Smooth muscle cell (in vitro differentiated cells): ENCODE measurements around the gene SEMA5B. TPM values are rescaled to one million over a fixed set of nuclear protein-coding genes. Genes with fewer than 3 reads are reported as not detected.

Experiments used
- DNase-seq: peaks from one replicate; lab custom pipeline; 2025; ENCODE audit not compliant: unreplicated experiment; lab: John Stamatoyannopoulos, UW
- H2AFZ ChIP-seq: fragments of 200-600 bp; sonication (generic); 2 replicates; pipeline ENCODE4 v1.6.0; 2016; ENCODE audit warnings: antibody characterized with exemption, low read depth, mild to moderate bottlenecking
- H3F3A ChIP-seq: fragments of 200-600 bp; sonication (generic); 2 replicates; pipeline ENCODE4 v1.6.0; 2017; ENCODE audit warnings: antibody characterized with exemption, low read depth
- H3K27ac ChIP-seq: fragments of 200-600 bp; sonication (generic); 2 replicates; pipeline ENCODE4 v1.5.1; 2016; ENCODE audit warnings: low read depth, mild to moderate bottlenecking
- H3K27me3 ChIP-seq: fragments of 200-600 bp; sonication (generic); 2 replicates; pipeline ENCODE4 v1.6.1; 2016; ENCODE audit warnings: low read depth, mild to moderate bottlenecking
- H3K36me3 ChIP-seq: fragments of 200-600 bp; sonication (generic); 2 replicates; pipeline ENCODE4 v1.5.1; 2016; ENCODE audit warnings: low read depth
- H3K4me1 ChIP-seq: fragments of 200-600 bp; sonication (generic); 2 replicates; pipeline ENCODE4 v1.5.1; 2016; ENCODE audit warnings: low read depth
- H3K4me2 ChIP-seq: fragments of 200-600 bp; sonication (generic); 2 replicates; pipeline ENCODE4 v1.6.0; 2016; ENCODE audit warnings: mild to moderate bottlenecking
- H3K4me3 ChIP-seq: fragments of 200-600 bp; sonication (generic); 2 replicates; pipeline ENCODE4 v1.5.1; 2016; ENCODE audit warnings: mild to moderate bottlenecking
- H3K79me2 ChIP-seq: fragments of 200-600 bp; sonication (generic); 2 replicates; pipeline ENCODE4 v1.6.0; 2016; ENCODE audit warnings: low read depth, mild to moderate bottlenecking
- H3K9ac ChIP-seq: fragments of 200-600 bp; sonication (generic); 2 replicates; pipeline ENCODE4 v1.6.0; 2016; ENCODE audit warnings: low read depth
- H3K9me3 ChIP-seq: fragments of 200-600 bp; sonication (generic); replicated peaks from 2 replicates; pipeline ENCODE4 v1.5.1; 2016; ENCODE audit warnings: low read depth
- H4K20me1 ChIP-seq: fragments of 200-600 bp; sonication (generic); 2 replicates; pipeline ENCODE4 v1.6.0; 2016; ENCODE audit warnings: low read depth
- CTCF ChIP-seq: fragments of 200-600 bp; sonication (generic); IDR thresholded peaks from 2 replicates; pipeline ENCODE4 v1.5.1; 2017; ENCODE audit warnings: borderline replicate concordance, mild to moderate bottlenecking, antibody characterized with exemption; ENCODE audit not compliant: insufficient read depth, poor library complexity, severe bottlenecking
- WGBS: methylation state at CpG from one replicate; pipeline ENCODE4 v1.1.7; 2016; ENCODE audit warnings: low lambda C conversion rate; 5-methylcytosine and 5-hydroxymethylcytosine counted together
- polyA plus RNA-seq: library from polyadenylated mRNA; unstranded; fragments of >200 nt; fragmentation: Nextera tagmentation; extraction: Ambion mirVana; gene quantifications from 2 replicates; pipeline ENCODE4 v1.2.1, GENCODE V29; 2016
- total RNA-seq: library from RNA; depleted of rRNA; stranded (reverse); fragments of >200 nt; gene quantifications from 2 replicates; pipeline ENCODE4 v1.2.3, GENCODE V29; 2014

Gene SEMA5B
- total and polyA plus RNA-seq, 2 experiments from 2014 or later = not detected

- Histone ChIP-seq H3K9me3 (no peaks in the 10 kb centered on the region), H3K4me1 (no peaks in the 10 kb centered on the region), H3F3A (no peaks in the 10 kb centered on the region), H3K4me3 (no peak overlapping the region), H2AFZ (no peak overlapping the region), H3K4me2 (no peak overlapping the region), H3K79me2 (no peaks in the 10 kb centered on the region), H3K27ac (no peak overlapping the region), H3K27me3 (no peaks in the 10 kb centered on the region), H3K9ac (no peak overlapping the region), H3K36me3 (no peaks in the 10 kb centered on the region), H4K20me1 (no peaks in the 10 kb centered on the region)
- DNase-seq = no peak
- TF ChIP-seq CTCF = no peak
- 79% methylated on average over 5 of the region's 5 CpGs for WGBS
Measured at GRCh38 chr3:123044981-123045763, 17.6 kb upstream of the SEMA5B start.

- Histone ChIP-seq H3F3A (no peaks in the 10 kb centered on the region), H3K4me1 (no peaks in the 10 kb centered on the region), H3K4me3 (no peak overlapping the region), H3K79me2 (no peaks in the 10 kb centered on the region), H3K27ac (no peak overlapping the region), H3K27me3 (no peaks in the 10 kb centered on the region), H3K36me3 (no peaks in the 10 kb centered on the region), H4K20me1 (no peaks in the 10 kb centered on the region), H3K4me2 (no peak overlapping the region), H3K9ac (no peak overlapping the region), H3K9me3 (no peaks in the 10 kb centered on the region), H2AFZ (no peak overlapping the region)
- WGBS = 91% methylated on average over 6 of the region's 6 CpGs
- TF ChIP-seq CTCF = no peak
- DNase-seq = no peak
Measured at GRCh38 chr3:123042413-123042812, 14.8 kb upstream of the SEMA5B start.

- no peak overlapping the region for H3K4me2 ChIP-seq
- no peak for TF ChIP-seq CTCF
- H3K4me1 ChIP-seq = no peaks in the 10 kb centered on the region
- H3K4me3 ChIP-seq = no peak overlapping the region
- H2AFZ ChIP-seq = no peak overlapping the region
- H3K27ac ChIP-seq = no peak overlapping the region
- WGBS = 86% methylated on average over 3 of the region's 3 CpGs
- H3K9ac ChIP-seq = no peak overlapping the region
- no peaks in the 10 kb centered on the region for H3K27me3 ChIP-seq
- H3F3A ChIP-seq = no peaks in the 10 kb centered on the region
- no peaks in the 10 kb centered on the region for H3K36me3 ChIP-seq
- H4K20me1 ChIP-seq = no peaks in the 10 kb centered on the region
- no peaks in the 10 kb centered on the region for H3K79me2 ChIP-seq
- DNase-seq = no peak
- no peaks in the 10 kb centered on the region for H3K9me3 ChIP-seq
Measured at GRCh38 chr3:123039178-123039577, 11.6 kb upstream of the SEMA5B start.

GRCh38 chr3:123038751-123039150 lies 11.2 kb upstream of the SEMA5B start:
- Histone ChIP-seq H3K79me2 (no peaks in the 10 kb centered on the region), H3K27me3 (no peaks in the 10 kb centered on the region)

More at GRCh38 chr3:123038751-123039150, 11.2 kb upstream of the SEMA5B start:
- Histone ChIP-seq H2AFZ (no peak overlapping the region), H3K4me3 (no peak overlapping the region), H3F3A (no peaks in the 10 kb centered on the region), H3K27ac (no peak overlapping the region), H3K36me3 (no peaks in the 10 kb centered on the region), H3K4me1 (no peaks in the 10 kb centered on the region), H4K20me1 (no peaks in the 10 kb centered on the region), H3K9me3 (no peaks in the 10 kb centered on the region), H3K4me2 (no peak overlapping the region), H3K9ac (no peak overlapping the region)
- no peak for DNase-seq
- no peak for TF ChIP-seq CTCF
